ENCODE results near the gene MKLN1. TPM values are rescaled to one million over a fixed set of nuclear protein-coding genes. Genes with fewer than 3 reads are reported as not detected.
"Not testable (repeated sequence)": the region's sequence is repeated elsewhere in the genome, so short reads cannot be mapped to it uniquely, and the experiment has no call there.

MKLN1 gene
- total RNA-seq, 1 experiment from 2014 or later: 34.3 TPM

- Mint-ChIP-seq H3K36me3 (ENCODE audit: insufficient read depth in 1 of 3, low read depth in 3 of 3) (peaks cover 22 to 33% (median 24%) of the 10 kb centered on the region in 3 experiments), H3K4me1 (peaks cover 20 to 25% of the 10 kb centered on the region in 2 experiments), H3K27ac (no peak overlapping the region), H3K4me3 (no peak overlapping the region), H3K9me3 (peaks cover 33 to 40% of the 10 kb centered on the region in 2 experiments), H3K27me3 (ENCODE audit: low read depth) (peaks cover 2% of the 10 kb centered on the region; the same call in 1 of the 2 replicates)
- H4K8ac ChIP-seq (replicated peaks; ENCODE audit: insufficient read length, low read depth, low read length): no peak overlapping the region
- H3K18ac ChIP-seq (ENCODE audit: insufficient read length, low read depth, low read length): no peak overlapping the region
- H3K23me2 ChIP-seq (ENCODE audit: insufficient read length, low read depth, low read length, poor library complexity, severe bottlenecking): no peaks in the 10 kb centered on the region
- H3K79me2 ChIP-seq (ENCODE audit: insufficient read depth, low read length): no peaks in the 10 kb centered on the region
- no peak overlapping the region for H3K23ac ChIP-seq (ENCODE audit: insufficient read length, low read depth, low read length)
- no peaks in the 10 kb centered on the region for H3K79me1 ChIP-seq (ENCODE audit: insufficient read depth, low read depth, low read length, poor library complexity, severe bottlenecking)
- H3K27me3 ChIP-seq (ENCODE audit: insufficient read depth, low read length): no peaks in the 10 kb centered on the region
- H3T11ph ChIP-seq (ENCODE audit: low read length): no peak overlapping the region
- H3K4me2 ChIP-seq (ENCODE audit: insufficient read depth, insufficient read length, low read length): no peak overlapping the region
- no peak overlapping the region for H2BK5ac ChIP-seq (ENCODE audit: insufficient read length, low read length)
- DNase-seq: no peak
- no peak overlapping the region for H2AFZ ChIP-seq (ENCODE audit: low read length)
- H3K14ac ChIP-seq (ENCODE audit: insufficient read depth, low read length): no peak overlapping the region
- H2BK15ac ChIP-seq (ENCODE audit: low read depth, low read length): no peak overlapping the region
- TF ChIP-seq CTCF (conservative IDR thresholded peaks at IDR 0.05): no peak
- no peaks in the 10 kb centered on the region for H4K20me1 ChIP-seq (ENCODE audit: control insufficient read depth, insufficient read depth, insufficient read length)
- no peak overlapping the region for H4K5ac ChIP-seq (ENCODE audit: insufficient read length, low read depth, low read length)
- H3K4ac ChIP-seq (ENCODE audit: low read depth, low read length): no peak overlapping the region
- no peak overlapping the region for H2BK120ac ChIP-seq (ENCODE audit: low read depth, low read length, poor library complexity, severe bottlenecking)
- H2AK5ac ChIP-seq (ENCODE audit: insufficient read length, low read length): no peak overlapping the region
- no peak overlapping the region for H4K91ac ChIP-seq (ENCODE audit: insufficient read length, low read depth, low read length)
- H2BK12ac ChIP-seq (ENCODE audit: insufficient read length, low read depth, low read length): no peak overlapping the region
- no peak overlapping the region for H3K56ac ChIP-seq (ENCODE audit: insufficient read length, low read depth, low read length)
- no peaks in the 10 kb centered on the region; the same call in 1 of the 2 replicates for H3K4me1 ChIP-seq (ENCODE audit: insufficient read depth, low read length)
- H2BK20ac ChIP-seq (ENCODE audit: low read depth, low read length, poor library complexity, severe bottlenecking): no peak overlapping the region
- no peak overlapping the region for H3K27ac ChIP-seq (ENCODE audit: insufficient read length, low read depth, low read length)
- no peak overlapping the region for H3K9ac ChIP-seq (ENCODE audit: extremely low read depth, insufficient read length, low read length)
- H3K9me3 ChIP-seq (ENCODE audit: control insufficient read depth, low read depth, low read length): peaks cover 10% of the 10 kb centered on the region
Measured at GRCh38 chr7:131305152-131305551, 22.5 kb upstream of the MKLN1 start.

- H3K27me3 Mint-ChIP-seq (ENCODE audit: low read depth); H3K27me3 ChIP-seq (ENCODE audit: insufficient read depth, low read length); H3K14ac ChIP-seq (ENCODE audit: insufficient read depth, low read length); H2BK12ac ChIP-seq (ENCODE audit: insufficient read length, low read depth, low read length); H2BK20ac ChIP-seq (ENCODE audit: low read depth, low read length, poor library complexity, severe bottlenecking); H2BK120ac ChIP-seq (ENCODE audit: low read depth, low read length, poor library complexity, severe bottlenecking); H3K56ac ChIP-seq (ENCODE audit: insufficient read length, low read depth, low read length); H3K4me2 ChIP-seq (ENCODE audit: insufficient read depth, insufficient read length, low read length); H3K27ac Mint-ChIP-seq; H4K5ac ChIP-seq (ENCODE audit: insufficient read length, low read depth, low read length); H2AK5ac ChIP-seq (ENCODE audit: insufficient read length, low read length); H4K91ac ChIP-seq (ENCODE audit: insufficient read length, low read depth, low read length); H4K8ac ChIP-seq (replicated peaks; ENCODE audit: insufficient read length, low read depth, low read length); H3K9ac ChIP-seq (ENCODE audit: extremely low read depth, insufficient read length, low read length); H3K4me3 Mint-ChIP-seq; H3K18ac ChIP-seq (ENCODE audit: insufficient read length, low read depth, low read length); DNase-seq; H2AFZ ChIP-seq (ENCODE audit: low read length); H3K27ac ChIP-seq (ENCODE audit: insufficient read length, low read depth, low read length); H2BK5ac ChIP-seq (ENCODE audit: insufficient read length, low read length); H3K23ac ChIP-seq (ENCODE audit: insufficient read length, low read depth, low read length); H3K79me2 ChIP-seq (ENCODE audit: insufficient read depth, low read length); H3K4me1 ChIP-seq (ENCODE audit: insufficient read depth, low read length); H2BK15ac ChIP-seq (ENCODE audit: low read depth, low read length); H3K9me3 ChIP-seq (ENCODE audit: control insufficient read depth, low read depth, low read length); H3T11ph ChIP-seq (ENCODE audit: low read length); H3K79me1 ChIP-seq (ENCODE audit: insufficient read depth, low read depth, low read length, poor library complexity, severe bottlenecking); H3K23me2 ChIP-seq (ENCODE audit: insufficient read length, low read depth, low read length, poor library complexity, severe bottlenecking); H3K4ac ChIP-seq (ENCODE audit: low read depth, low read length); H4K20me1 ChIP-seq (ENCODE audit: control insufficient read depth, insufficient read depth, insufficient read length): not testable (repeated sequence)
- Mint-ChIP-seq H3K36me3 (ENCODE audit: insufficient read depth in 1 of 3, low read depth in 3 of 3) (peaks cover 24 to 39% (median 29%) of the 10 kb centered on the region in 3 experiments), H3K9me3 (peaks cover 39 to 48% of the 10 kb centered on the region in 2 experiments), H3K4me1 (peaks cover 14 to 19% of the 10 kb centered on the region in 2 experiments)
- no CpG with 5 or more reads among the region's 3 CpGs for WGBS (ENCODE audit: extremely low coverage, insufficient read length, low lambda C conversion rate)
Measured at GRCh38 chr7:131306041-131306440, 21.6 kb upstream of the MKLN1 start.
